GM19239 (cell line): ENCODE measurements around the gene RMI2.
A peak's percentile ranks its signal among the peaks of the same experiment; 100 is the strongest.
"Not testable (repeated sequence)": the region's sequence is repeated elsewhere in the genome, so short reads cannot be mapped to it uniquely, and the experiment has no call there.

Experiments
- DNase-seq: peaks from one replicate; pipeline ENCODE4 v3.0.0; 2011; ENCODE audit warnings: low spot score; ENCODE audit not compliant: insufficient read length
- FAIRE-seq: peaks from 2 replicates; lab custom pipeline; 2011; peaks lifted over from hg19 to GRCh38; lab: Jason Lieb, UNC

Gene RMI2

DNA sequence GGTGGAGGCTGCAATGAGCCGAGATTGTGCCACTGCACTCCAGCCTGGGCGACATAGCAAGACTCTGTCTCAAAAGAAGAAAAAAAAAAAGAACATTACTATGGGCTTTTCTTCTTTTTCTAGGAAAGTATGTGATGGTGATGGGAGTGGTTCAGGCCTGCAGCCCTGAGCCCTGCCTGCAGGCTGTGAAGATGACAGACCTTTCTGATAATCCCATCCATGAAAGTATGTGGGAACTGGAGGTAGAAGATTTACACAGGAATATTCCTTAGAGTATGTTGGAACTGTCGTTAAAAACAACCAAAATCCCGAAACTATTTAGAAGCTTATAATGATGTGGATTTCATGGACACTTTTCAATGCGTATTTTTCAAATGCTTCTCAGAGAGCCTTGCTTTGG is 5.3 kb downstream of the RMI2 start:
- FAIRE-seq (no peak), DNase-seq (no peak)

DNA sequence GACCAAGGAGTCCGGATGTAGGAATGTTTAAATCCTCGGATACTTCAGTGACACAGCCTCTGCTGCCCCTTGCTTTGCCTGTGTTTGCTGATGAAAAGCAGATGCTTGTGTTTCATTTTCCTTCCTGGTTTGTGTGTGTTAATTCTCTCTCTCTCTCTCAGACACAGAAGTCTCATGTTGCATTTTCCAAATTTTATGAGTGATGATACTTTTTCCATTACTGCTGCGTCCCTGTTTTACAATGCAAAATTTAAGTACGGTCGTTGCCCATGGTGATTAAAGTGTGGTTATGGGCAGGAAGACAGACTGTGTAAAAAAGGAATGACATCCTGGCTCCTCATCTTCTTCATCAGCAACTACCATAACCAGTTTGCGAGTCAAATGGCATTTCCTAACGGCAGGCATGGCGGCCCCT is 5.7 kb downstream of the RMI2 start:
- DNase-seq = no peak
- FAIRE-seq = no peak

DNA sequence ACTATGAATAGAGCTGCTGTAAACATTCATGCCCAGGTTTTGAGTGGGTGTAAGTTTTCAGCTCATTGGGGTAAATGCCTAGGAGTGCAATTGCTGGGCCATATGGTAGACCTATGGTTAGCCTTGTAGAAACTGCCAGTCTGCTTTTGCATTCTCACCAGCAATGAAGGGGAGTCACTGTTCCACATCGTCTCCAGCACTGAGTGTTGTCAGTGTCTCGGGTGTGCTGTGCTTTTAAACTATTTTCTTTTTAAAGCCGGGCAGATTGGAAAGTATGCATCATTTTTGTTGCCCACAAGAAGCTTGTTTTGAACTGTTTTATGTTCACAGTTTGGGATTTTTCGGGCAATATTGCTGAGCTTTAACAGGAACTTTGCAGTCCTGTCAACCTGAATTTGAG is 7.9 kb downstream of the RMI2 start:
- DNase-seq = no peak
- no peak for FAIRE-seq

DNA sequence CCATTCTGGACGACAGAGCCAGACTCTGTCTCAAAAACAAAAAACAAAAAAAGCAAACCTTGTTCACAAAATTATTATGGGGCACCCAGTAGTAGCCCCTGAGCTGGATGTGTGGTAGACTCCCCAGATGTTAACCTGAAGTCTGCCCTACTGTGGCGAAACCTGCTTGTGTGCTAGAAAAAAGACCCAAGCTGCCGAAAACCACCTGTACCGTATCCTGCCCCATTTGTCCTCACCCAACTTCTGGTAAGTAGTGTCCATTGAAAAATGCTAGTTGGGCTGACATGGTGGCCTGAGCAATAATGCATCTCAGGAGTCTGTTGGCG is 9.1 kb downstream of the RMI2 start:
- FAIRE-seq = no peak
- DNase-seq = no peak

DNA sequence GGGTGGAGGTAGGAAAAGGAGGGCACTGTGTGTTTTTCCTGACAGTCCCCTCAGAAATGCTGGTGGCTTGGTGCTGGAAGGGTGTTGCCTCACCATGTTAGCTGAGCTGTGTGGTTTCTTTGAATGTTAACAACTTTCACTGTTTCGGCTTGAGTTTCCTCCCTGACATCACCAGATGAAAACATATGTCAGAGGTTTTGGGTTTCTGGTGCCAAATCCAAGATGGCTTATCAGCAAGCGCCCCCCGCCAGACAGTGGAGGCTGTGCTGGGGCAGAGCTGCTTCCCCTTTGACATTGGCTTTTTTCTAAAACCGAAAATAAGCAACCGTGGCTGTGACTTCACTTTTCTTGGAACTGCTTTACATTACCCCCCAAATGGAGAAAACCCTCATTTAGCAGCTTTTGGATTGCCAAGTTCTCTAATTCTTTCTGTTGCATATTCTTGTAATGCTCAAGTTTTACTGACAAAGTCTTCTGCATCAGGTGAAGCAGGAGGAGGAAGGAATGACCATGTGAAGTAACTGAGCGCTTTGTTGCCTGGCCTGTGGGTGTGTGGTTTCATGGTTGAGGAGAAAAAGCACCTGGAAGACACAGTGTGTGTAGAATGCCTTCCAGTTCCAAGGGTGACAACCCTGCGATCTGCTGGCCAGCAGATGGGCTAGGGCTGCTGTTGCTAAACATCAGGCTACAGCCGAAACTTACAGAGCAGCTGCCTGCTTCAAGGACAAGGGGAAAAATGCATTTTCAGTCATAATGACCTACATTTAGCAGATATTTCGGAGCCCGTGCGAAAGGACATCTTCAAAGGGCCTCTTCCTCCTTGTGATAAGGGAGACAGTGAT is 9.7 kb downstream of the RMI2 start:
- peak; percentile 91 for FAIRE-seq
- DNase-seq = peak; percentile 61

DNA sequence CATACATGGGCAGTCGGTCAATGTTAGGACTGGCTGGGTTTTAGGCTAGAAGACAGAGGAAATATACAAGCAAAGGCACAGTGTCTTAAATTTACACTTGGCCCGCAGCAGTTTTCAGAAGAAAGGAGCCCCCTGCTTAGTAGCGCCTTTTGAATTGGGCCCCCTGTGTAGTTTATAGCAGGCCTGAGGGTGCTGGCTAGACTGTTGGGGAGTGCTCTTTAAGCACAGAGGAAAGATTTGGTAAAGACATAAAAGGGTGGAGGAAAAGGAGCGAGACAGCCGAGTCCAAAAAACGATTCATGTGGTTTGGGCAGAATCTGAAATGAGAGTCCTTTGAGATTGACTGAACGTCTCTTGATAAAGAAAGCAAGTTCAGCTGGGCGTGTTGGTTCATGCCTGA is 10.6 kb downstream of the RMI2 start:
- DNase-seq (no peak), FAIRE-seq (no peak)

DNA sequence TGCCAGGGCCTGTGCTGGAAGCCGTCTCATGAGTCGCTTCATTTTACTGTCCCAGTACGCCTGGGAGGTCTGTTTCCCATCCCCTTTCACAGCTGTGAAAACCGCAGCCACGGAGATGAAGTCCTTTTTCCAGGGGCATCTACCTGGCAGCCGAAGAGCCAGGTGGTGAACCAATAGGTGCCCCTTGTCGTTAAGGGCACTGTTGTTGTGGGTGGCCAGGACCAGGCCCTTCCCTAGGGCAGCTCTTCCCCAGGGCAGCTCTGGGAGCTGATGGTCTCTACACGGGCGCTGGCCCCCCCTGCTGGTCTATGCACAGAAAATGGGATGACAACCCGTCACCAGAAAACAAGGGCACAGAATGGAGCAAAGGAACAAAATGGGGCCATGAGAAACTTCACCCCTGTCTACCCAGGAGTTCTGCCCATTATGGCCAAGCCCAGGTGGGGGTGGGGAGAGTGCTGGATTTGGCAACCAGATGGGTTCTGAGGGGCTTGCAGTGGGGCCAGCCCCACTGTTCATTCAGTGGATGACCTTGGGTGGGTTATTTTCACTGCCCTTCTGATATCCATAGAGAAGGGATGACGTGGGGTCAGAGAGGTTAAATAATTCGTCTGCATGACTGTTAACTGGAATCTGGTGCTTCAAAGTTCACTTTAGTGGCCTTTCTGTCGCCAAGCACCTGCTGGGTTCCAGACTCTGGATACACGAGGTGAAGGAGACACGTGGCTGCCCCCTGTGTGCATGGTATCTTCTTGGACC is 11.5 kb downstream of the RMI2 start:
- no peak for FAIRE-seq
- no peak for DNase-seq

DNA sequence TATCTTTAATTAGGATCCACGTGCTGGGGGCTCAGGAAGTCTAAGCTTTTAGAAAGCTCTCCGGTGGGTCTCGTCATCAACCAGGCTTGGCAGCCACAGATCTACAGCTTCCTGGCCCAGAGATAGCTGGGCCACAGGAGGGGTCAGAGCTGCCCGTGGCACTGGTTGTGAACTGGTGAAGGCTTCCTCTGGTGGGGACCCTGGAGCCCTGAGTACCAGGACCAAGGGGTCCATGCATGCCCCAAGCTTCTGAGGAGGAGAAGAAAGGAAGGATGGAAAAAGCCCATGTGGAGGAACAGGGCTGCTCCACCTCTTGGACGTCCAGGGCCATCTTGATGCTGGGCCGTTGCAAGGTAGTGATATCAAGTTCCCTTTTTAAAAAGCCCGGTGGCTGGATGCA is 13.3 kb downstream of the RMI2 start:
- DNase-seq (no peak), FAIRE-seq (no peak)

DNA sequence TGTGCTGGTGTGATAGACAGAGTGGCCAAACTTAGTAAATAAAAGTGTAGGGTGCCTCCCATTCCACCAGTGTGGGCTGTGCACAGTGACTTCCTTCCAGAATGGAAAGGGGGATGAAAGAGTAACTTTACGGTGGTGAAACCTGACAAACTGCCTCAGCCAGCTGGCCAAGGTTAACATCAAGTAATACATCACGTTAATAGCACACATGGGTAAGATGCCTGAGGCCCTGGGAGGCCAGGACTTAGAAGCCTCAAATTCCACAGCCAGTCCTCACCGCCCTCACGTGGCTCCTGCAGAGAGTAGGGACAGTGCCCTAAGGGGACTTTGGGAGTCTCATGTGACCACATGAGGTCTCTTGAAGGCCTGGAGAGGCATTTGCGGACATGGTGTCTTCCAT is 14.1 kb downstream of the RMI2 start:
- DNase-seq = no peak
- FAIRE-seq = no peak

DNA sequence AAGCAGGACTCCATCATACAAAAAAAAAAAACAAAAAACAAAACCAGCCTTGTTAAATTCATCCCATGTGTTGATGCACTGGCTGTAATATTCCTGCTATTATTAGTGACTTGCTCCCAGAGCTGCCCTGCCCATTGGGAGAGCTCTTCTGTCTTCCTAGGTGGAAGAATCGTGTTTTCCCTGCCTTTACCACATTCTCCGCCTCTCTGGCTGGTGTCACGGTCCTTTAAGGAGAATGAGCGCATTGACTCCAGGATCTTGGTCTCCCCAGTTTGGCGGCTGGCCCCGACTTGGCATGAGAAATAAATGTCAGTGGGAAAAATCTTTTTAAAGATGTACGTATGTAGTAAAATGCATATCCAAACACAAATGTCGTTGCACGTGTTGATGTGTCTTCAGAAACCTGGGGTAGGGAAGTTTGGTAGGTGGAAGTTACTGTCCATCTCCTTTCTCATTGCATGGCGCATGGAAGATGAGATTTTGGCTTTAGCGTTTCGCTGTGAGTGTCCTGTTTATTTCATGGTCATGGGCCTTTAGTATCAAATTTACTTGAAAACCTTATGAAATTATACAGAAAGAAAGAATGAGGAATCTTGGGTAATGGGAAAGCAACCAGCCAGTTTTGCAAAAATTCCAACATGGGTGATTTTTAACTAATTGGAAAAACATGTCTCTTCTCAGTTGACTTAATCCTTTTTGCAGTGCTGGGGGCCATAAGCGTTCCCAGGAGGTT is 15.5 kb downstream of the RMI2 start:
- DNase-seq (no peak), FAIRE-seq (no peak)

DNA sequence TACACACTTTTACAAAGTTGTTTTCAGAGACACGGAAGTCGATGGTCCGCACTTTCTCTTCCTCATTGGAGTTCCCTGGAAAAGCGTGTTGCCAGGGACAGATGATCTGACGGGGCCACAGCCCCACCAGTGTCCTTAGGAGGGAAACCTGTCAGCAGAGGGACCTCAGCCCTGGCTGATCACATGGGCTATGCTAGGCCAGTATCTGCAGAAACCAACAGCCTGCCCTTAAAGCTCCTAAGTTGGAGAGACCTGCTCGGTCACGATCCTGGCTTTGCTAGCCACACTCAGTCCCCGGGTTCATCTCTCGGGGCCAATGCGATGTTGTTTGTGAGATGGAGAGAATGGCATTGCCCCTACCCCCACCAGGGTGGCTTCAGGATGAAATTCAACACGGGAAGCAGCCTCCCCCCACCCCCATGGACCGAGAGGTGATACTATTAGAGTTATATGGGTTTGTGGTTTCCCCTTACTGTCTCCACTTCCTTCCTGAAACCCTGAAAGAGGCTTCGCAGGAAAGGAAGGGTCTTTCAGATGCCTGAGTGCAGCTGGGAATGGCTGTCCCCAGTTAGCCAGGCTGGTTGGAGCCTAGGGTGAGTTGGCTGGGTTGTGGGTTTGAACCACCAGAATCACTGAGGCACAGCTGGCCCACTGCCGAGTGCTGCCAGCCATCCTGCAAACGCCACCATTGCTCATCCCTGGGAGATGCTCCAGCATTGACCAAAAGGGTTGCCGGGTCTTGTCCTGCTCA is 16.6 kb downstream of the RMI2 start:
- DNase-seq = no peak

DNA sequence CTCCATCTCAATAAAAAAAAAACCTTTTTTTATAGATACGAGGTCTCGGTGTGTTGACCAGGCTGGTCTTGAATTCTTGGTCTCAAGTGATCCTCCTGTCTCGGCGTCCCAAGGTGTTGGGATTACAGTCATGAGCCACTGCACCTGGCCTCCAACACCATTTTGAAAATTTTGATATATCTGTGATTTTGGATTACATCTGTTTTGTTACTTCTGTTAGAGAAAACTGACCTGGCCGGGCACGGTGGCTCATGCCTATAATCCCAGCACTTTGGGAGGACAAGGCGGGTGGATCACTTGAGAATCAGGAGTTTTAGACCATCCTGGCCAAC is 18.6 kb downstream of the RMI2 start:
- DNase-seq (no peak), FAIRE-seq (no peak)

More for the DNA sequence above, 16.6 kb downstream of the RMI2 start:
- FAIRE-seq = peak; percentile 90

DNA sequence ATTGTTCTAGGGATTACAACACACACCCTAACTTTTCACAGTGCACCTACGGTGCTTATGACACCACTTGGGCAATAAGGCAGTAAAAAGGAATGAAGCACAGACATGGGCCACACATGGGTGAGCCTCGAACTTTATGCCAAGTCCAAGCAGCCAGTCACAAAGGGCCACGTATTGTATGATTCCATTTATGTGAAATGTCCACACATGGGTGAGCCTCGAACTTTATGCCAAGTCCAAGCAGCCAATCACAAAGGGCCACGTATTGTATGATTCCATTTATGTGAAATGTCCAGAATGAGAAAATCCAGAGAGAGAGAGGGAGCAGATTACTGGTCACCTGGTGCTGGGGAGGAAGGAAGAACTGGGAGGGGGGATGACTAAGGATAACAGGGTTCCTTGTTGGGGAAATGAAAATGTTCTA is 22.2 kb downstream of the RMI2 start:
- FAIRE-seq = no peak
- DNase-seq = no peak

DNA sequence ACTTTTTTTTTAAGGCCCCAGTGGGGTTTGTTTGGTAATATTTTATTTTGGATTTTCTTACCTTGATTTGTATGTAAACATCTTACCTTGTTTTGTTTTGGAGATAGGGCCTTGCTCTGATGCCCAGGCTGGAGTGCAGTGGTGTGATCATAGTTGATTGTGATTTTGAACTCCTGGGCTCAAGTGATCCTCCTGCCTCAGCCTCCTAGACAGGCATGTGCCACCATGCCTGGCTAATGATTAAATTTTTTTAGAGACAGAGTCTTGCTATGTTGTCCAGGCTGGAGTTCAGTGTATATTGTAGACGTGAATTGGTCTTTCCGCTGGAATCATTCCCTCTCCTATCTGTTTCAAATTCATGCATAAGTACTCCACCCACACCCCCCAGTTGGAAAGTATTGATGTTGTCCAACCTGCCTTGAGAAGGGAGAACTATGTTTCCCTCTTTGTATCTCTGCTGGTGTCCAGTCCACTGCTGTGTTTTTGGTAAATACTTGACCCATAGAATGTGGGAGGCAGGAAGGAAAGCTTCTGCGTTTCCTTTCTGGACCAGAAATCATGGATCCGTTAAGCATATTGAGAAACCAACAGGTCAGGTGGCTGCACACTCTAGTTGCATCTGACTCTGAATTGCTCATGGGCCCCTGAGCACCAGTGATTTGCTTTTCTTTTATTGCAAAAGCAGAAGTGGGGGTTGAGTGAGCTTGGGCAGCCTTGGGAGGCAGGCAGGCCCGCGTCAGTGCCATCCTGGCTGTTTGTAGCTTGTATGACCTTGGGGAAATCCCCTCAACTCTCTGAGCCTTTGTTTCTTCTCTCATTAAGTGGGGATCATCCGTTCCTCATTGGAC is 25.0 kb downstream of the RMI2 start:
- peak; percentile 40 for FAIRE-seq
- no peak for DNase-seq

DNA sequence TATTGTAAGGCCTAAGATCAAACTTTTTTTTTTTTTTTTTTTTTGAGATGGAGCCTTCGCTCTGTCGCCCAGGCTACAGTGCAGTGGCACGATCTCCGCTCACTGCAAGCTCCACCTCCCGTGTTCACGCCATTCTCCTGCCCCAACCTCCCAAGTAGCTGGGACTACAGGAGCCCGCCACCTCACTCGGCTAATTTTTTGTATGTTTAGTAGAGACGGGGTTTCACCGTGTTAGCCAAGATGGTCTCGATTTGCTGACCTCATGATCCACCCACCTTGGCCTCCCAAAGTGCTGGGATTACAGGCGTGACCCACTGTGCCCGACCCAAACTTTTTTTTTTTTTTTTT is 25.6 kb downstream of the RMI2 start:
- not testable (repeated sequence) for FAIRE-seq, DNase-seq

DNA sequence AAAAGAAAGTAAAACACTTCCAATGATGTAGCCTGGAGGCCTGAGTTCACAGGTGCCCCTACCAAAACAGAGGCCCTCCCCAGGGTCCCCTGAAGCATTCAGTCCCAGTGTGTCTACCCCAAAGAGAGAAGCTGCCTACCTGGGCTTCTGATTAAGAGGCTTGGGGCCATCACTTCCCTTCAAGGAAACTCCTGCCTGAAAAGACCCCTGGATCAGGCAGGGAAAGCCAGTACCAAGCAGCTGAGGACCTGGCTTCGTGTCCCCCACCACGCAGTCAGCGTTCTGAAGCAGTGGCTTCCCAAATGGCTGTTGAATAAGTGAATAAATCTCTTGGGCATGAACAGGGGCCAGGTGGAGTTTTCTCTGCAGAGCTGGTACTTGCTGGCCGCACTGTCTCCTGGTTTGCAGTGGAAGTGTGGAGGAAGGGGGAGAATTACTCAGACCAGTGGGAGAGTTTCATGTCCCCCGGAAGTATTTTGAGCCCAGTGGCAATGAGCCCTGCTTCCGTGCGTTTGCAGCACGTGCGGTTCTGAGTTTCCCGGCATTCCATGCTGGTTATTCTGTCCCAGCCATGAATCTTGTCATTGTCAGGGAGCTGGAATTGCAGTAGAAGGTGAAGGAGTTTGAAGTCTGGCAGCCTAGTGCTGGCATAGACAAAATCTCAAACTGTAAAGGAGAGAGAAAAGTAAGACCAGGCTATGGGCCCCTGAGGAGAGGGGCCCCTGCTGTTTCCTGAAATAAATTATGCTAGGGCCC is 27.0 kb downstream of the RMI2 start:
- FAIRE-seq = no peak
- DNase-seq = no peak

DNA sequence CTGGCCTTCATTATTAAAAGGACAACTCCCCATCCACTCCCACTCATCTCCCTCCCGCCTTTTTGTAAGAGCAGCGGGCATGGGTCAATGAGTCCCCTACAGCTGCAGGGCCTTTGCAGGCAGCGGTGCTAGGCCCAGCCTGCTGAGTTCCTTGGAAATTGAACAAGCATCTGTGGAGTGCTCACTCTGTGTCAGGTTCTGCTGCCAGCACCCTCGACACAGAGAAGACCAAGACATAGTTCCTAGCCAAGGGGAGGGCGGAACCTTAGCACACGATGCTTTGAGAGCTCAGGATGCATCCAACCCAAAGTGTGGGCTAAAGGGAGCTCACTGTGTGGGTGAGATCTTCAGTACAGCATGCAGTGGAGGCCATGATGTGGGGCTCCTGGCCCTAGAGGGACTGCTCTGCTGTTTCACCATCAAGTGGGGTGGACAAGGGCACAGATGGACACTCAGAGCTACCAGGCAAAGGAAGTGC is 27.6 kb downstream of the RMI2 start:
- DNase-seq (no peak), FAIRE-seq (no peak)

DNA sequence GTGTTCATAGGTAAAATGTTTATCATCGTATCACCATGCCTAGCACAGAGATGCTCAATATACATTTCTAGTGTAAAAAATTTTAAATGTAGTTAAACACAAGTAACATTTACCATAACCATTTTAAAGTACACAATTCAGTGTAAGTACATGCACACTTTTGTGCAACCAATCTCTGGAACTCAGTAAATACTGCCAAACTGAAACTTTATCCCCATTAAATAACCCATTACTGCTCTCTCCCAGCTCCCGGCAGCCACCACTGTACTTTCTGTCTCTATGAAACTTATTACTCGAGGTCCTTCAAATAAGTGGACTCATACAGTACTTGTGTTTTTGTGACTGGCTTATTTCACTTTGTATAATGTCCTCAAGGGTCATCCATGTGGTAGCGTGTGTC is 29.0 kb downstream of the RMI2 start:
- DNase-seq = no peak
- FAIRE-seq = no peak

DNA sequence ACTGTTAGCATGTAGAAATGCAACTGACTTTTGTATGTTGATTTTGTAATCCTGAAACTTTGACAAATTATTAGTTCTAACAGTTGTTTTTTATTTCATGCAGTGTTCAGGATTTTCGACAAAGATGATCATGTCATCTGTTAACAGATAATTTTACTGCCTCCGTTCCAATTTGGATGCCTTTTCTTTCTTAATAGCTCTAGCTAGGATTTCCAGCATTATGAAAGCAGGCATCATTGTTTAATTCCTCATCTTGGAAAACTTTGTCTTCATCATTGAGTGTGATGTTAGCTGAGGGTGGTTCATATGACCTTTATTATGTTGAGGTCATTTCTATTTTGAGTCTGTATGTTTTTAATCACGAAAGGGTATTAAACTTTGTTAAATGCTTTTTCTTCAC is 31.9 kb downstream of the RMI2 start:
- DNase-seq (no peak), FAIRE-seq (no peak)
